Astrocyte of the cerebellum (primary cell): ENCODE data around the gene COX6B2.

Source experiments
- DNase-seq: peaks from one replicate; pipeline ENCODE4 v3.0.0-alpha.2; 2011; ENCODE audit warnings: low read depth
- H3K4me3 ChIP-seq: 2 replicates; pipeline ENCODE4 v1.5.1; 2011; ENCODE audit warnings: mild to moderate bottlenecking, low read depth, low read length, moderate library complexity
- CTCF ChIP-seq: IDR thresholded peaks from 2 replicates; pipeline ENCODE4 v1.5.1; 2012; ENCODE audit warnings: low read length, low read depth, moderate library complexity, mild to moderate bottlenecking; ENCODE audit errors: missing control alignments
- in situ Hi-C: cut with HindIII; loops from 2 replicates; pipeline ENCODE4 v1.10.0; 2017; ENCODE audit warnings: low sequenced_read_pairs

Gene COX6B2

GRCh38 chr19:55382522-55383054, 28.1 kb upstream of the COX6B2 start:
- in situ Hi-C loops: no loop called here
- H3K4me3 ChIP-seq: no peak overlapping the region
- no peak for DNase-seq
- TF ChIP-seq CTCF: no peak

DNA sequence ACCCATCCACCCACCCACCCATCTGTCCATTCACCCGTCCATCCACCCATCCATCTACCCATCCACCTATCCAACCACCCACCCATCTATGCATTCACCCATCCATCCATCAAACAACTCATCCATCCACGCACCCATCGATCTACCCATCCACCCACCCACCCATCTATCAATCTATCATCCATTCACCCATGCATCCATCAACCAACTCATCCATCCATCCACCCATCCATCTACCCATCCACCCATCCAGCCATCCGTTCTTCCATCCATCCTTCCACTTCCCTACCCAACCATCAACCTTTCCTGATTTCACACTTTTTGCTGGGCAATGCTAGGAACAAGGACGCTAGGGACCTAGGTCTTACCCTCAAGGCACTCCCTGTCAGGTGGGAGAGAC, 27.5 kb upstream of the COX6B2 start:
- in situ Hi-C loops: no loop called here
- no peak for DNase-seq

DNA sequence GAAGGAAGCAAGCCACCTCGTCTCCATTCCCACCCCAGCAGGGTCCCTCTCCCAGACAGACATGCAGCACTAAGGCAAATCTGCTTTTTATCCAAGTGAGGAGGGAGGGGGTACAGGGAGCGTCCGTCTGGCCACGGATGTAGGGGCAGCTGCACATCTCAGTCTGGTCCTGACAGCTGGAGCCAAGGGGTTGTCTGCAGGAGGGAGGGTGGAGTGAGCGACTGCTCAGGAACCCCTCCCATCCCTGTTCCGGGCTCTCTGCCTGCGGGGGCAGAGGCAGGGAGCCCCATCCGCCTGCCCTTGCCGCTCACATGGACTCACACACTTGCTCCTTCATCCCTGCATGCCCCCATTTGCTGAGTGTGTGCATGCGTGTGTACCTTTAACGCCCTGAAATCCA, 24.7 kb upstream of the COX6B2 start:
- in situ Hi-C loops: no loop called here
- H3K4me3 ChIP-seq: no peak overlapping the region
- TF ChIP-seq CTCF: no peak
- DNase-seq: no peak

More for the DNA sequence above, 27.5 kb upstream of the COX6B2 start:
- H3K4me3 ChIP-seq: no peak overlapping the region
- no peak for TF ChIP-seq CTCF

DNA sequence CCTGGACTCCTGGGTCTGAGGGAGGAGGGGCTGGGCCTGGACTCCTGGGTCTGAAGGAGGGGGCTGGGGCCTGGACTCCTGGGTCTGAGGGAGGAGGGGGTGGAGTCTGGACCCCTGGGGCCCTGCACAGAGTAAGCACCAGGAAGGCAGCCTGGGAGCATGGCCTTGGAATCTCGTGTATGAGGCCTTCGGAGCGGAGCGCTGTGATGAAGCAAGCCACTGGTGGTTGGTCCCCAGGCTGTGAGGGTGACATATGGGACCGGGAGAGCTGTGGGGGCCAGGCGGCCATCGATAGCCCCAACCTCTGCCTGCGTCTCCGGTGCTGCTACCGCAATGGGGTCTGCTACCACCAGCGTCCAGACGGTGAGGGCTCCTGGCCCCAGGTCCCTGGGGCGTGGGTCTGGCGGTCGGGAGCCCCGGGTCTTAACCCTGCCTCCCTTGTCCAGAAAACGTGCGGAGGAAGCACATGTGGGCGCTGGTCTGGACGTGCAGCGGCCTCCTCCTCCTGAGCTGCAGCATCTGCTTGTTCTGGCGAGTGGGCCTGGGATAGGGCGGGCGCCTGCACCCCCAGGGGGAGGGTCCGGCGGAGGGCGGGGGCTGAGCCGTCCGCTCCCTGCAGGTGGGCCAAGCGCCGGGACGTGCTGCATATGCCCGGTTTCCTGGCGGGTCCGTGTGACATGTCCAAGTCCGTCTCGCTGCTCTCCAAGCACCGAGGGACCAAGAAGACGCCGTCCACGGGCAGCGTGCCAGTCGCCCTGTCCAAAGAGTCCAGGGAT, 23.0 kb upstream of the COX6B2 start:
- H3K4me3 ChIP-seq: no peak overlapping the region
- in situ Hi-C loops: no loop called here
- DNase-seq: no peak
- no peak for TF ChIP-seq CTCF

GRCh38 chr19:55376241-55376933, 21.9 kb upstream of the COX6B2 start, which contains the start of gene TMEM190:
TMEM190 (plus strand) TSS chr19:55376826; CDS start chr19:55376854, 28 bp downstream.
- TF ChIP-seq CTCF: no peak
- DNase-seq: no peak
- in situ Hi-C loops: no loop called here
- H3K4me3 ChIP-seq: no peak within 1 kb of the TSS

- DNase-seq: no peak
- in situ Hi-C loops: no loop called here
- no peak overlapping the region for H3K4me3 ChIP-seq
- no peak for TF ChIP-seq CTCF
Measured at GRCh38 chr19:55373993-55374757, 19.7 kb upstream of the COX6B2 start.
